Activated T-cell treated with anti-CD3 and anti-CD28 coated beads, Interleukin-2, amount 50 U/mL, for 4 hours (primary cell): ENCODE results near the gene ELAC1. TPM values are rescaled to one million over a fixed set of nuclear protein-coding genes. Genes with fewer than 3 reads are reported as not detected.
A peak's percentile ranks its signal among the peaks of the same experiment; 100 is the strongest.
"Not testable (repeated sequence)": the region's sequence is repeated elsewhere in the genome, so short reads cannot be mapped to it uniquely, and the experiment has no call there.

Experiments
- ATAC-seq, 2 donors: fragments of 200-7000 bp; cut with Tn5 transposase; one replicate each; pipeline ENCODE4 v1.10.0; 2021
- DNase-seq: peaks from one replicate; pipeline ENCODE4 v3.0.0-alpha.2; 2020
- H3K27me3 Mint-ChIP-seq: one replicate; pipeline ENCODE4 v1.8.0; 2021; ENCODE audit warnings: low read depth, mixed read lengths
- H3K36me3 Mint-ChIP-seq: one replicate; pipeline ENCODE4 v1.8.0; 2022; ENCODE audit warnings: mixed read lengths; ENCODE audit not compliant: insufficient read depth
- H3K4me1 Mint-ChIP-seq: one replicate; pipeline ENCODE4 v1.8.0; 2021; ENCODE audit warnings: low read depth, mixed read lengths
- H3K4me3 Mint-ChIP-seq: one replicate; pipeline ENCODE4 v1.8.0; 2021; ENCODE audit warnings: mild to moderate bottlenecking, moderate library complexity, mixed read lengths
- H3K9me3 Mint-ChIP-seq: one replicate; pipeline ENCODE4 v1.8.0; 2021; ENCODE audit warnings: mixed read lengths
- total RNA-seq, 3 donors: library from RNA; stranded (reverse); gene quantifications; one replicate each; pipeline ENCODE4 v1.2.1, GENCODE V29; 2021

The ELAC1 gene
- total RNA-seq, 3 donors from 2014 or later, result 5.9 to 10.0 (median 6.5) TPM

DNA sequence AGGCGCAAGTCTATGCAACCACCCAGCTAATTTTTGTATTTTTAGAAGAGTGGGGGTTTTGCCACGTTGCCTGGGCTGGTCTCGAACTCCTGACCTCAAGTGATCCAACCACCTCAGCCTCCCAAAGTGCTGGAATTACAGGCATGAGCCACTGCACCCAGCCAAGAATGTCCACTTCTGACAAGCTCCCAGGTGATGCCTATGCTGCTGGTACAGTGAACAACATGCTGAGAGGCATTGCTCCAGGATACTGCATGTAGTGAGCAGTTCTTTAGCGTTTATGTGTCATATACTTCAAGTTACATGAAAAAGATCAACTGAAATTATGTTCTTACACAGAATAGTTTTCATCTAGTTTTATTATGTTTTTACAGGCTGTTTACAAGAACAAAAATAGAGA lies 17.2 kb upstream of the ELAC1 start:
- no peak for DNase-seq
- H3K4me3 Mint-ChIP-seq, result no peak overlapping the region
- H3K27me3 Mint-ChIP-seq, result no peaks in the 10 kb centered on the region
- H3K9me3 Mint-ChIP-seq, result no peaks in the 10 kb centered on the region
- peaks cover 9% of the 10 kb centered on the region for H3K36me3 Mint-ChIP-seq
- no peak for ATAC-seq
- H3K4me1 Mint-ChIP-seq, result no peaks in the 10 kb centered on the region

DNA sequence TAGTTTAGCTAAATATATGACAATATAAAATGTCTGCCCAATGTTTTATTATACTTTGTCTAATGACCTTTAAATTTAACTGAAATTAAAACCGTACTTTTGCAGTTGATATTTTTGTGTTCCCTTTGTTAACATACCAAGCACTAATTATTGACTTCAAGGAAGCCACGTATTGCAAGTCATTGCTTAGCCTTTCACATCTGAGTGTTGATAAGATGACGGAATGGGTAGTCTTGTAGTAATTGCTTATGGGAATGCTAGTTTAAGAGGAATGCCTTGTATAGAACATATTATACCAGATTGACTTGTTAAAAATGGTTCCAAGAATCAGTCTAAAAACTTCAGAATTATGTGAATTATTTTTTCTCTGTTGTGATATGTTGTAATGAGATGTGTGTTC lies 14.0 kb upstream of the ELAC1 start:
- Mint-ChIP-seq H3K9me3 (no peaks in the 10 kb centered on the region), H3K4me1 (no peaks in the 10 kb centered on the region), H3K27me3 (peaks cover 2% of the 10 kb centered on the region), H3K36me3 (peaks cover 2% of the 10 kb centered on the region), H3K4me3 (no peak overlapping the region)
- no peak for ATAC-seq
- DNase-seq, result no peak

DNA sequence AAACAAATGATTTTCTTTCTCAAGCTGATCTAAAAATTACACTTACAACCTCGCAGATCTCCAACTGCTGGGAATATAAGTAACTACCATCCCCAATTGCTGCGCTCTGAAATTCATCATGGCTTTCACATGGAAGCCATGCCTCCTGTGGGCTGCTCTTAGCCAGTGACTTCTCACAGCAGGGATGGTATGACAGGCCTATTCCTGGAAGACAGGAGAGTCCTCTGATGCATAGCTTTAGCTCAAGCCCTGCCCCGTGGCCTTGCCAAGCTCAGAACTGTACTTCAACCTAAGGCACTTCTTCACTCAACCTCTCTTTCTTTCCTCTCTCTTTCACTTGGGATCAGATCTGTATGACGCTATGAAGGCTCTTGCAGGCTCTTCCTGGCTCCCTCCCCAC lies 12.6 kb upstream of the ELAC1 start:
- Mint-ChIP-seq H3K9me3 (no peaks in the 10 kb centered on the region), H3K4me3 (no peak overlapping the region), H3K27me3 (peaks cover 2% of the 10 kb centered on the region), H3K36me3 (peaks cover 2% of the 10 kb centered on the region), H3K4me1 (no peaks in the 10 kb centered on the region)
- DNase-seq (no peak), ATAC-seq (no peak)

DNA sequence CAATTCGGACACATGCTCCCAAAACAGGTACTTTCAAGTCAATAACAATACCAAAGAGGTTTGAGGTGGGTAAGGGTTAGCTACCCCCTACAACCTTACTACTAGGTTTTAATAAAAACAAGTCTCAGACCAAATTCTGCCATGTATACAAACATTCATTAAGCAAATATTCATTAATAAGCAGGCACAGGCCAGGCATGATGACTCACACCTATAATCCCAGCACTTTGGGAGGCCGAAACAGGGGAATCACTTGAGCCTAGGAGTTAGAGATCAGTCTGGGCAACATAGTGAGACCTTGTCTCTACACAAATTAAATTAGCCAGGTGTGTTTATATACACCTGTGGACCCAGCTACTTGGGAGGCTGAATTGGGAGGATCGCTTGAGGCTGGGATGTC lies 11.7 kb upstream of the ELAC1 start:
- peaks cover 2% of the 10 kb centered on the region for H3K27me3 Mint-ChIP-seq
- no peak for ATAC-seq
- no peaks in the 10 kb centered on the region for H3K4me1 Mint-ChIP-seq
- H3K36me3 Mint-ChIP-seq, result peaks cover 2% of the 10 kb centered on the region
- DNase-seq, result no peak
- no peaks in the 10 kb centered on the region for H3K9me3 Mint-ChIP-seq
- H3K4me3 Mint-ChIP-seq, result no peak overlapping the region

DNA sequence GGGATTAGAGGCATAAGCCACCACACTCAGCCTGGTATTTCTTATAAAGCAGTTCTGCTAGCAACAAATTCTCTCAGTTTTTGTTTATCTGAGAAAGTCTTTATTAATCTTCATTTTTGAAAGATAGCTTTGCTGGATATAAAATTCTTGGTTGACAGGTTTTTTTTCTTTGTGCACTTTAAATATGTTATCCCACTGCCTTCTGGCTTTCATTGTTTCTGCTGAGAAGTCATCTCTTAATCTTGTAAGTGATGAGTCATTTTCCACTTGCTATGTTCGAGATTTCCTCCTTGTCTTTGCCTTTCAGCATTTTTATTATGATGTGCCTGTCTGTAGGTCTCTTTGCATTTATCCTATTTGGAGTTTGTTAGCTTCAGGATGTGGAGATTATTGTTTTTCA lies 5.9 kb upstream of the ELAC1 start:
- peaks cover 2% of the 10 kb centered on the region for H3K27me3 Mint-ChIP-seq

DNA sequence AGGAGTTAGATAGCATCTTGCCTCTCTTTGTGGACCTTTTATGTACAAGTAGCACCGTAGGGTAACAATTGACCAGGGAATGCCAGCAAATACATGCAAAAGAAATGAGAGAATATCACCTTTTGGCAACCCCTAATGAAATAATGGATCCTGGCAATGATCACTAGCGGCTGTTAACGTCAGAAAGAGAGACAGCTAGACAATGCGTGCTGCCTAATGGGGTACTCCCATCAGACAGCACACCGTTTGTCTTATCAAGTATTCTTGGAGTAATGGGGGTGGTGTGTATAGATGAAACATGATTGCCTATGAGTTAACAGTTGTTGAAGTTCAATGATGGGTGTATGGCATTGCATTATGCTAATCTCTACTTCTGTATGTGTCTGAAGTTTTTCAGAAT lies 1.6 kb downstream of the ELAC1 start:
- no peak for ATAC-seq
- Mint-ChIP-seq H3K4me3 (peak overlapping the region; percentile 96), H3K9me3 (no peaks in the 10 kb centered on the region), H3K4me1 (peaks cover 30% of the 10 kb centered on the region), H3K36me3 (peaks cover 3% of the 10 kb centered on the region), H3K27me3 (no peaks in the 10 kb centered on the region)
- no peak for DNase-seq

More for the DNA sequence above, 5.9 kb upstream of the ELAC1 start:
- Mint-ChIP-seq H3K9me3 (peaks cover 17% of the 10 kb centered on the region), H3K36me3 (no peaks in the 10 kb centered on the region), H3K4me3 (no peak overlapping the region), H3K4me1 (no peaks in the 10 kb centered on the region)
- DNase-seq, result no peak
- no peak for ATAC-seq

DNA sequence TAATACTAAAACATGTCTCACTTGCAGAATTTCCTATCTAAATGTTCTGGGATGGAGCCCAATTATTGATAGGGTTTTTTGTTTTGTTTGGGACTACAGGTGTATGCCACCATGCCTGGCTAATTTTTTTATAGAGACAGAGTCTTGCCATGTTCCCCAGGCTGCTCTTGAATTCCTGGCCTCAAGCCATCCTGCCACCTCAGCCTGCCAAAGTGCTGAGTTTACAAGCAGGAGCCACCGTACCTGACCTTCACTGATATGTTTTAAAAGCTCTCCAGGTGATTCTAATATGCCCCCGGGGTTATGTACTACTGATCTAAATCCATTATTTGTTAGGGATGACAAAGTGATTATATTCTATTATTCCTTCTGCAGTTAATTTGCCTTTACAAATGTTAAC lies 2.2 kb downstream of the ELAC1 start:
- H3K4me3 Mint-ChIP-seq, result no peak overlapping the region
- H3K36me3 Mint-ChIP-seq, result peaks cover 9% of the 10 kb centered on the region
- ATAC-seq, result no peak

DNA sequence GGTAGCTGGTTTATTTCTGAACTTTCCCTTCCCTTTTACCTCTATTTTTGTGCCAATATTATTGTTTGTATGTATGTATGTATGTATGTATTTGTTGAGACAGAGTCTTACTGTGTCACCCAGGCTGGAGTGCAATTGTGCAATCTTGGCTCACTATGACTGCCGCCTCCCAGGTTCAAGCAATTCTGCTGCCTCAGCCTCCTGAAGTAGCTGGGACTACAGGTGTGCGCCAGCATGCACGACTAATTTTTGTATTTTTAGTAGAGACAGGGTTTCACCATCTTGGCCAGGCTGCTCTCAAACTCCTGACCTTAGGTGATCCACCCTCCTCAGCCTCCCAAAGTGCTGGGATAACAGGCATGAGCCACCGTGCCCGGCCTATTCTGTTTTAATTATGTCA lies 4.6 kb downstream of the ELAC1 start:
- H3K4me3 Mint-ChIP-seq, H3K9me3 Mint-ChIP-seq, DNase-seq, ATAC-seq, H3K27me3 Mint-ChIP-seq: not testable (repeated sequence)
- Mint-ChIP-seq H3K36me3 (peaks cover 31% of the 10 kb centered on the region), H3K4me1 (peaks cover 29% of the 10 kb centered on the region)

More for the DNA sequence above, 2.2 kb downstream of the ELAC1 start:
- Mint-ChIP-seq H3K9me3 (no peaks in the 10 kb centered on the region), H3K4me1 (peaks cover 30% of the 10 kb centered on the region), H3K27me3 (no peaks in the 10 kb centered on the region)
- DNase-seq, result no peak

DNA sequence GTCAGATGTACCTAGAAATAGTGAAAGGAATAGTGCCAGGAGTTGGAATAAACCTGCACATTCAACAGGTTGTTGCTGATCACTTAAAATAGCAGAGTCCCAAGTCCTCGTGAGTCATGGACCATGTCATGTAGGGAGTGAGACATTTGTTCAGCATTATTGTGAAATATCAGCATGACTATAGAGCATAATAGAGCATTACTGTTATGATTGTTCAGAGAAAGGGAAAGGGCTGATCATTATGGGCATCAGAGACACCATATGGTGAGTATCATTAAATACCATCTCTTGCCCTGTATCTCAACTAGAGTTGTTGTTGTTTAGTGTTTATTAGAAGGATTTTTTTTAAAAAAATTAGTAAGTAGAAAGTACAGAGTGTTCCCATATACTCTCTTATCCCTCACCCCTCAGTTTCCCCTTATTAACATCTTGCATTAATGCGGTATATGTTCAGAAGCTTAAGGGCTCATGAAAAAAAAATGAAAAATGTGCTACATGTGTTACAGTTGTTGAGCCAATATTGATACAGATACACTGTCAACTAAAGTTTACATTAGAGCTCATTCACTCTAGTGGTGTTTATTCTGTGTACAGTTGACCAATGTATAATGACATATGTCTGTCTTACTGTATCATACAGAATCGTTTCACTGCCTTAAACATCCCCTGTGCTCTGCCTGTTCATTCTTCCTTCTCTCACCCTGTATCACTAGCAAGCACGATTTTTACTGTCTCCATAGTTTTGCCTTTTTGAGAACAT lies 5.7 kb downstream of the ELAC1 start:
- peaks cover 5% of the 10 kb centered on the region for H3K9me3 Mint-ChIP-seq
- no peak overlapping the region for H3K4me3 Mint-ChIP-seq
- ATAC-seq (peak; percentile 81 to 83), DNase-seq (no peak)
- H3K36me3 Mint-ChIP-seq, result peaks cover 43% of the 10 kb centered on the region
- H3K27me3 Mint-ChIP-seq, result no peaks in the 10 kb centered on the region
- peaks cover 24% of the 10 kb centered on the region for H3K4me1 Mint-ChIP-seq

DNA sequence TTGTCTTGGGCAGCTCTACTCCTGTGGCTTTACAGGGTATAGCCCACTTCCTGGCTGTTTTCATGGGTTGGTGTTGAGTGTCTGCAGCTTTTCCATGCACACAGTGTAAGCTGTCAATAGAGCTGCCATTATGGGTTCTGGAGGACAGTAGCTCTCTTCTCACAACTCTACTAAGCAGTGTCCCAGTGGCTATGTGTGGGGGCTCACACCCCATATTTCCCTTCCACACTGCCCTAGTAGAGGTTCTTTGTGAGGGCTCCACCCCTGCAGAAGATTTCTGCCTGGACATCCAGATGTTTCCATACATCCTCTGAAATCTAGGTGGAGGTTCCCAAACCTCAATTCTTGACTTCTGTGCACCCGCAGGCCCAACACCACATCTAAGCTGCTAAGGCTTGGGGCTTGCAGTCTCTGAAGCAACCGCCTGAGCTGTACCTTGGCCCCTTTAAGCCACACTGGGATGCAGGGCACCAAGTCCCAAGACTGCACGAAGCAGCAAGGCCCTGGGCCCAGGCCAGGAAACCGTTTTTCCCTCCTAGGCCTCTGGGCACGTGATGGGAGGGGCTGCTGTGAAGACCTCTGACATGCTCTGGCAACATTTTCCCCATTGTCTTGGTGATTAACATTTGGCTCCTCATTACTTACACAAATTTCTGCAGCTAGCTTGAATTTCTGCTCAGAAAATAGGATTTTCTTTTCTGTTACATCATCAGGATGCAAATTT lies 9.4 kb downstream of the ELAC1 start:
- Mint-ChIP-seq H3K27me3 (no peaks in the 10 kb centered on the region), H3K36me3 (peaks cover 51% of the 10 kb centered on the region), H3K4me1 (peaks cover 8% of the 10 kb centered on the region), H3K4me3 (no peak overlapping the region), H3K9me3 (peaks cover 8% of the 10 kb centered on the region)
- no peak for DNase-seq
- ATAC-seq, result no peak

DNA sequence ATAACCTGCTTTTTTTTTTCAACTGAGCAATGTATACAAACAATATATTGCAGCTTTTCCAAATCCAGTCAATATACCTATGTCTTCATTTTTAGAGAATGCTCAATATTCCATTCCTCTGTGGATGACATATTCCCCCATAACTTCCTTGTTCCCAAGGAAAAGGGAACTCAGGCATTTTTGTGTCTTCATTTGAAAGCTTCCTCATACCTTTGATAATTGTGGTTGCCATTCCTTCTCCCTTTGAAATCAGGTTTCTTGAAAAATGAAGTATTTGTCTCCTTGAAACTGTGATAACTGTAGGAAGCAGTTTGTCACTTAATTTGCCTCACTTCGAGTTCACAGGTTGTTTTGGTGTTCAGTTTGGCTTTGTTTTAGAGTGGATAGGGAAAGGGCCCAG lies 13.5 kb downstream of the ELAC1 start:
- Mint-ChIP-seq H3K27me3 (no peaks in the 10 kb centered on the region), H3K9me3 (peaks cover 8% of the 10 kb centered on the region), H3K4me1 (peaks cover 1% of the 10 kb centered on the region), H3K36me3 (peaks cover 34% of the 10 kb centered on the region), H3K4me3 (no peak overlapping the region)
- DNase-seq, result no peak
- ATAC-seq, result no peak

DNA sequence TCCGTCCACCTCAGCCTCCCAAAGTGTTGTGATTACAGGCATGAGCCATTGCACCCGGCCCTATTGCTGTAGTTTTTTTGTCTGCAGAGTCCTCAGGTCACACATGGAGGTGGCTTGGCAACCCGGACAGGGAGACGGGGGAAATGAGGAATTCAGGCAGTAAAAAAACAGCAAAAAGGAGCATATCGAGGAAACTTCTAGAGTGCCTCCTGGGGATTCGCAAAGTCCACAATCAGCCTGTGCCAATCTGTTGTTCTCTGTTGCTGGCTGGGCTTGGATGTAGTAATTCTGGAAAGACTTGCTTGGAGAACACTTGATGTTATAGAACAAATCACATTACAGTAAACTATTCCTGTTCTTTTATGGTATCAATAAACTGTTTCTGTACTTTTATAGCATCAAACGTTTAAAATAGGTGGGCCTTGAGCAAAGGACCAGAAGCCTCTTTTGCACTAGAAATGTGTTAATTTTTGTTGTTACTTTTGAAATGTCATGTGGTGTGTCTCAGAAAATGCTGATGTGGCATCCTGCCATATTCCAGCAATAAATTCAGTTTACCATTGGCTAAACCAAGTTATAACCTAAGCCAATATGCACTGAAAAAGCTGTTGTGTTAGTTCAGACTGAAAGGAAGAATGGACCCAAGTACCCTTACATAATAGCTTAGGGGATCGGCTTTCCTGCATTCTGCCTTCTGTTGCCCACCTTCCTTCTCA lies 14.4 kb downstream of the ELAC1 start:
- Mint-ChIP-seq H3K4me3 (no peak overlapping the region), H3K36me3 (peaks cover 32% of the 10 kb centered on the region), H3K9me3 (peaks cover 5% of the 10 kb centered on the region), H3K27me3 (no peaks in the 10 kb centered on the region), H3K4me1 (peaks cover 1% of the 10 kb centered on the region)
- no peak for ATAC-seq
- DNase-seq, result no peak

DNA sequence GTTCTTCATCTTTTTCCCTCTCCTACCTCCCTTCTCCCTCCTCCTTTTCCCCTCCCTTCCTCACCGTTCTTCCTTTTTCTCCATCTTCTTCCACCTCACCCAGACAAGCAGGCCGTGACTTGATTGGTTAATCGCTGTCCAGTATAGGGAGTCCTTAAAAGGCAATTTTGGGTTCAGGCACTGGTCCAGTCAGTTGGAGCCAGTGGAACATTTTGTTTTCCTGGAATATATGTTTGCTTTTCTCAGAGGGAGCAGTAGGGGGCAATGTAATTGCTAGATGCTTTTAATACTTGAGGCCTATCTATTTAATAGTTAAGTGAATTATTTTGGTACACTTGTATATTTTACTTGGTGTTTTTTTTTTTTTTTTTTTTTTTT lies 15.0 kb downstream of the ELAC1 start:
- Mint-ChIP-seq H3K9me3 (peaks cover 5% of the 10 kb centered on the region), H3K36me3 (peaks cover 31% of the 10 kb centered on the region), H3K27me3 (no peaks in the 10 kb centered on the region), H3K4me3 (no peak overlapping the region), H3K4me1 (peaks cover 1% of the 10 kb centered on the region)
- no peak for ATAC-seq
- no peak for DNase-seq

DNA sequence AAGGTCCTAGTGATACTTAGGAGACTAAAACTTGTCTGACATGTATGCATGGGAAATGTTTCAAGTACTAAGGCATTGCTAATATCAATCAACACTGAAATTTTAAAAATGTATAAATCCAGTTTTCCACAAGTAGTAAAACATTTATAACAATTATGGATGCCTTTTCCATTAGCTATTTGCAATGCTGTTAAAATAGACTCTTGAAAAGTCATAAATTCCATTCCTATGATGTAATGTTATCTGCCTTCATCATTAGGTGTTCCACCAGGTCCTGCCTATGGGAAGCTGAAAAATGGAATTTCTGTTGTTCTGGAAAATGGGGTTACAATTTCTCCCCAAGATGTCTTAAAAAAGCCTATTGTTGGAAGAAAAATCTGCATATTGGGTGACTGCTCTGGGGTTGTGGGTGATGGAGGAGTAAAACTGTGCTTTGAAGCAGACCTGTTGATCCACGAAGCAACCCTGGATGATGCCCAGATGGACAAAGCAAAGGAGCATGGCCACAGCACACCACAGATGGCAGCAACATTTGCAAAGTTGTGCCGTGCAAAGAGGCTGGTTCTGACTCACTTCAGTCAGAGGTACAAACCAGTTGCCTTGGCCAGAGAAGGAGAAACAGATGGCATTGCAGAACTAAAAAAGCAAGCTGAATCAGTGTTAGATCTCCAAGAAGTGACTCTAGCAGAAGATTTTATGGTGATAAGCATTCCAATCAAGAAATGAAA lies 18.7 kb downstream of the ELAC1 start:
- DNase-seq, result no peak
- no peak overlapping the region for H3K4me3 Mint-ChIP-seq
- peaks cover 1% of the 10 kb centered on the region for H3K4me1 Mint-ChIP-seq
- no peaks in the 10 kb centered on the region for H3K27me3 Mint-ChIP-seq
- ATAC-seq, result no peak
- no peaks in the 10 kb centered on the region for H3K9me3 Mint-ChIP-seq
- H3K36me3 Mint-ChIP-seq, result peaks cover 17% of the 10 kb centered on the region
